Neuron (in vitro differentiated cells): Measurements from ENCODE around the gene BCAP31.
"Not testable (repeated sequence)": the region's sequence is repeated elsewhere in the genome, so short reads cannot be mapped to it uniquely, and the experiment has no call there.

Source experiments
- H2AFZ ChIP-seq: one replicate; pipeline ENCODE4 v1.6.1; 2013; ENCODE audit warnings: low read depth, mild to moderate bottlenecking, inconsistent platforms, low read length, moderate library complexity
- H3K27me3 ChIP-seq: one replicate; pipeline ENCODE4 v1.6.1; 2013; ENCODE audit warnings: low read length; ENCODE audit not compliant: insufficient read depth
- H3K36me3 ChIP-seq: one replicate; pipeline ENCODE4 v1.6.1; 2013; ENCODE audit warnings: low read length; ENCODE audit not compliant: insufficient read depth
- H3K4me1 ChIP-seq: one replicate; pipeline ENCODE4 v1.6.1; 2013; ENCODE audit warnings: low read length; ENCODE audit not compliant: insufficient read depth
- H3K4me3 ChIP-seq: 2 replicates; pipeline ENCODE4 v1.5.1; 2013; ENCODE audit warnings: mild to moderate bottlenecking, low read length, moderate library complexity
- H3K9me3 ChIP-seq: one replicate; pipeline ENCODE4 v1.6.1; 2013; ENCODE audit warnings: low read length

BCAP31 gene

GRCh38 chrX:153694687-153695270 lies 29.4 kb downstream of the BCAP31 start:
- Histone ChIP-seq H3K4me3 (no peak overlapping the region), H3K36me3 (peaks cover 23% of the 10 kb centered on the region), H3K4me1 (peaks cover 20% of the 10 kb centered on the region), H2AFZ (no peak overlapping the region), H3K9me3 (no peaks in the 10 kb centered on the region), H3K27me3 (peaks cover 5% of the 10 kb centered on the region)

GRCh38 chrX:153694256-153694655 lies 29.9 kb downstream of the BCAP31 start:
- not testable (repeated sequence) for H3K4me3 ChIP-seq, H3K27me3 ChIP-seq, H3K9me3 ChIP-seq, H2AFZ ChIP-seq
- peaks cover 23% of the 10 kb centered on the region for H3K36me3 ChIP-seq
- peaks cover 22% of the 10 kb centered on the region for H3K4me1 ChIP-seq

GRCh38 chrX:153693216-153694086 lies 30.7 kb downstream of the BCAP31 start:
- H2AFZ ChIP-seq: no peak overlapping the region
- H3K9me3 ChIP-seq: no peaks in the 10 kb centered on the region
- peaks cover 22% of the 10 kb centered on the region for H3K4me1 ChIP-seq
- H3K4me3 ChIP-seq: no peak overlapping the region
- peaks cover 5% of the 10 kb centered on the region for H3K27me3 ChIP-seq
- H3K36me3 ChIP-seq: peaks cover 23% of the 10 kb centered on the region

- no peak overlapping the region for H2AFZ ChIP-seq
- H3K27me3 ChIP-seq: peaks cover 3% of the 10 kb centered on the region
- H3K9me3 ChIP-seq: no peaks in the 10 kb centered on the region
- H3K36me3 ChIP-seq: peaks cover 23% of the 10 kb centered on the region
- H3K4me3 ChIP-seq: no peak overlapping the region
- peaks cover 22% of the 10 kb centered on the region for H3K4me1 ChIP-seq
These were observed 31.5 kb downstream of the BCAP31 start for GRCh38 chrX:153692611-153693156.

- Histone ChIP-seq H3K4me3 (no peak overlapping the region), H2AFZ (no peak overlapping the region), H3K9me3 (no peaks in the 10 kb centered on the region), H3K4me1 (peaks cover 22% of the 10 kb centered on the region), H3K36me3 (peaks cover 23% of the 10 kb centered on the region), H3K27me3 (peaks cover 3% of the 10 kb centered on the region)
These were observed 32.2 kb downstream of the BCAP31 start for GRCh38 chrX:153692003-153692402.

- not testable (repeated sequence) for H3K9me3 ChIP-seq, H3K27me3 ChIP-seq, H3K4me3 ChIP-seq, H2AFZ ChIP-seq
- peaks cover 30% of the 10 kb centered on the region for H3K4me1 ChIP-seq
- peaks cover 23% of the 10 kb centered on the region for H3K36me3 ChIP-seq
These were observed 33.0 kb downstream of the BCAP31 start for GRCh38 chrX:153691032-153691827.

- no peak overlapping the region for H2AFZ ChIP-seq
- peaks cover 3% of the 10 kb centered on the region for H3K27me3 ChIP-seq
- peaks cover 37% of the 10 kb centered on the region for H3K4me1 ChIP-seq
- no peaks in the 10 kb centered on the region for H3K9me3 ChIP-seq
- H3K4me3 ChIP-seq: peak overlapping the region; percentile 53
- peaks cover 23% of the 10 kb centered on the region for H3K36me3 ChIP-seq
These were observed 33.7 kb downstream of the BCAP31 start for GRCh38 chrX:153690466-153690865.

- Histone ChIP-seq H3K4me3 (peak overlapping the region; percentile 53), H3K4me1 (peaks cover 39% of the 10 kb centered on the region), H3K36me3 (peaks cover 23% of the 10 kb centered on the region), H3K9me3 (no peaks in the 10 kb centered on the region), H2AFZ (no peak overlapping the region), H3K27me3 (peaks cover under 1% of the 10 kb centered on the region)
These were observed 34.3 kb downstream of the BCAP31 start for GRCh38 chrX:153689654-153690465.

GRCh38 chrX:153688911-153689590 lies 35.1 kb downstream of the BCAP31 start:
- H3K9me3 ChIP-seq: no peaks in the 10 kb centered on the region
- H3K4me1 ChIP-seq: peaks cover 42% of the 10 kb centered on the region
- H3K4me3 ChIP-seq: peak overlapping the region; percentile 69
- H2AFZ ChIP-seq: no peak overlapping the region
- no peaks in the 10 kb centered on the region for H3K27me3 ChIP-seq
- peaks cover 20% of the 10 kb centered on the region for H3K36me3 ChIP-seq

- peak overlapping the region; percentile 69 for H3K4me3 ChIP-seq
- H2AFZ ChIP-seq: no peak overlapping the region
- peaks cover 47% of the 10 kb centered on the region for H3K4me1 ChIP-seq
- peaks cover 17% of the 10 kb centered on the region for H3K36me3 ChIP-seq
- H3K27me3 ChIP-seq: no peaks in the 10 kb centered on the region
- H3K9me3 ChIP-seq: no peaks in the 10 kb centered on the region
These were observed 35.7 kb downstream of the BCAP31 start for GRCh38 chrX:153688506-153688905.

GRCh38 chrX:153688071-153688470 lies 36.1 kb downstream of the BCAP31 start:
- peaks cover 47% of the 10 kb centered on the region for H3K4me1 ChIP-seq
- no peak overlapping the region for H2AFZ ChIP-seq
- peaks cover 14% of the 10 kb centered on the region for H3K36me3 ChIP-seq
- H3K4me3 ChIP-seq: no peak overlapping the region
- no peaks in the 10 kb centered on the region for H3K27me3 ChIP-seq
- H3K9me3 ChIP-seq: no peaks in the 10 kb centered on the region
